HepG2 (cell line): ENCODE results near the gene RNASE13. TPM values are rescaled to one million over a fixed set of nuclear protein-coding genes. Genes with fewer than 3 reads are reported as not detected.

ENCODE experiments used
- AGO1 ChIP-seq: fragments of 200-400 bp; formaldehyde crosslinking; IDR thresholded peaks from 2 replicates; pipeline ENCODE4 v1.6.1; 2017; ENCODE audit warnings: mild to moderate bottlenecking, low read depth, low read length, moderate library complexity; ENCODE audit not compliant: poor library complexity, severe bottlenecking
- ATAD3A ChIP-seq: sonication (generic); formaldehyde crosslinking; IDR thresholded peaks from 2 replicates; pipeline ENCODE4 v1.4.0; 2020; ENCODE audit warnings: missing genetic modification reagents
- GFI1 ChIP-seq: sonication (generic); formaldehyde crosslinking; IDR thresholded peaks from 2 replicates; pipeline ENCODE4 v1.5.0; 2020; ENCODE audit warnings: missing genetic modification reagents, mild to moderate bottlenecking, borderline replicate concordance
- HINFP ChIP-seq: sonication (generic); formaldehyde crosslinking; IDR thresholded peaks from 2 replicates; pipeline ENCODE4 v1.4.0; 2020; ENCODE audit warnings: low read depth, mild to moderate bottlenecking, missing genetic modification reagents
- MXD4 ChIP-seq: IDR thresholded peaks from 2 replicates; pipeline ENCODE4 v1.6.1; 2016; ENCODE audit warnings: mild to moderate bottlenecking, missing biosample characterization, missing genetic modification reagents
- MYC ChIP-seq: sonication (generic); formaldehyde crosslinking; IDR thresholded peaks from 2 replicates; pipeline ENCODE4 v1.9.0; 2021; ENCODE audit warnings: missing genetic modification reagents, borderline replicate concordance
- POGK ChIP-seq: sonication (generic); formaldehyde crosslinking; conservative IDR thresholded peaks from 2 replicates; pipeline ENCODE4 v1.8.0; 2022; ENCODE audit warnings: mild to moderate bottlenecking, moderate library complexity, missing genetic modification reagents
- SIN3B ChIP-seq: fragments of 150-350 bp; IDR thresholded peaks from 2 replicates; pipeline ENCODE4 v1.6.1; 2014; ENCODE audit warnings: low read length
- STAG1 ChIP-seq: sonication (generic); formaldehyde crosslinking; IDR thresholded peaks from 2 replicates; pipeline ENCODE4 v1.4.0; 2020; ENCODE audit warnings: missing genetic modification reagents
- TAF15 ChIP-seq: fragments of 200-400 bp; formaldehyde crosslinking; IDR thresholded peaks from one replicate; pipeline ENCODE4 v1.6.1; 2018; ENCODE audit warnings: mild to moderate bottlenecking, low read depth, low read length; ENCODE audit not compliant: poor library complexity, severe bottlenecking
- ZNF10 ChIP-seq: sonication (generic); formaldehyde crosslinking; IDR thresholded peaks from 2 replicates; pipeline ENCODE4 v1.4.0; 2020; ENCODE audit warnings: mild to moderate bottlenecking, low read depth, missing genetic modification reagents, borderline replicate concordance
- ZNF3 ChIP-seq: IDR thresholded peaks from 2 replicates; pipeline ENCODE4 v1.7.0; 2017; ENCODE audit warnings: inconsistent platforms
- ZNF501 ChIP-seq: sonication (generic); formaldehyde crosslinking; IDR thresholded peaks from 2 replicates; pipeline ENCODE4 v1.5.1; 2020; ENCODE audit warnings: mild to moderate bottlenecking, moderate library complexity, missing genetic modification reagents
- ZNF749 ChIP-seq: sonication (generic); formaldehyde crosslinking; IDR thresholded peaks from 2 replicates; pipeline ENCODE4 v1.8.0; 2022; ENCODE audit warnings: mild to moderate bottlenecking, missing genetic modification reagents, moderate library complexity, borderline replicate concordance
- ZNF773 ChIP-seq: sonication (generic); formaldehyde crosslinking; IDR thresholded peaks from 2 replicates; pipeline ENCODE4 v1.4.0; 2020; ENCODE audit warnings: missing genetic modification reagents, borderline replicate concordance
- ZNF780A ChIP-seq: sonication (generic); formaldehyde crosslinking; IDR thresholded peaks from 2 replicates; pipeline ENCODE4 v1.8.0; 2022; ENCODE audit warnings: mild to moderate bottlenecking, missing genetic modification reagents, moderate library complexity
- polyA plus RNA-seq, 8 experiments: library from polyadenylated mRNA; depleted of rRNA in 3 of 8; stranded (reverse) in 7 of 8; unstranded in 1 of 8; fragments of >200 nt; fragmentation: Illumina TruSeq in 4 of 8; extraction: Trizol in 4 of 8; gene quantifications; 2 replicates each; pipeline versions ENCODE4 v1.2.1 to v1.2.3, GENCODE V29; 2011 to 2016; ENCODE audit warnings: low read depth in 4 of 8, missing spikeins in 1 of 8, mixed read lengths in 1 of 8; ENCODE audit not compliant: insufficient read depth in 1 of 8
- total RNA-seq, 5 experiments: library from RNA; depleted of rRNA; stranded (reverse); fragments of >200 nt; fragmentation: Illumina TruSeq; extraction: Trizol; gene quantifications; 2 replicates each; pipeline ENCODE4 v1.2.3, GENCODE V29; 2016; ENCODE audit warnings: low read depth in 1 of 5
- TF ChIP-seq, protein P1 (sequence below): sonication (generic); formaldehyde crosslinking; IDR thresholded peaks from 2 replicates; pipeline ENCODE4 v1.4.0; 2020; ENCODE audit warnings: mild to moderate bottlenecking, missing genetic modification reagents, borderline replicate concordance
- TF ChIP-seq, protein P2 (sequence below): sonication (generic); IDR thresholded peaks from 2 replicates; pipeline ENCODE4 v1.6.1; 2016; ENCODE audit warnings: low read depth, borderline replicate concordance
- TF ChIP-seq, protein P3 (sequence below): sonication (generic); formaldehyde crosslinking; IDR thresholded peaks from 2 replicates; pipeline ENCODE4 v1.8.0; 2022; ENCODE audit warnings: mild to moderate bottlenecking, missing genetic modification reagents, moderate library complexity

RNASE13 gene
- total and polyA plus RNA-seq, 2 of the 13 experiments (the other 11 are each of a cell fraction or from before 2014, with no cell fraction given): 1.0 TPM; not detected in 1

GRCh38 chr14:21054123-21054767 lies 19.6 kb upstream of the RNASE13 start (continued):
- TF ChIP-seq, protein P1, sequence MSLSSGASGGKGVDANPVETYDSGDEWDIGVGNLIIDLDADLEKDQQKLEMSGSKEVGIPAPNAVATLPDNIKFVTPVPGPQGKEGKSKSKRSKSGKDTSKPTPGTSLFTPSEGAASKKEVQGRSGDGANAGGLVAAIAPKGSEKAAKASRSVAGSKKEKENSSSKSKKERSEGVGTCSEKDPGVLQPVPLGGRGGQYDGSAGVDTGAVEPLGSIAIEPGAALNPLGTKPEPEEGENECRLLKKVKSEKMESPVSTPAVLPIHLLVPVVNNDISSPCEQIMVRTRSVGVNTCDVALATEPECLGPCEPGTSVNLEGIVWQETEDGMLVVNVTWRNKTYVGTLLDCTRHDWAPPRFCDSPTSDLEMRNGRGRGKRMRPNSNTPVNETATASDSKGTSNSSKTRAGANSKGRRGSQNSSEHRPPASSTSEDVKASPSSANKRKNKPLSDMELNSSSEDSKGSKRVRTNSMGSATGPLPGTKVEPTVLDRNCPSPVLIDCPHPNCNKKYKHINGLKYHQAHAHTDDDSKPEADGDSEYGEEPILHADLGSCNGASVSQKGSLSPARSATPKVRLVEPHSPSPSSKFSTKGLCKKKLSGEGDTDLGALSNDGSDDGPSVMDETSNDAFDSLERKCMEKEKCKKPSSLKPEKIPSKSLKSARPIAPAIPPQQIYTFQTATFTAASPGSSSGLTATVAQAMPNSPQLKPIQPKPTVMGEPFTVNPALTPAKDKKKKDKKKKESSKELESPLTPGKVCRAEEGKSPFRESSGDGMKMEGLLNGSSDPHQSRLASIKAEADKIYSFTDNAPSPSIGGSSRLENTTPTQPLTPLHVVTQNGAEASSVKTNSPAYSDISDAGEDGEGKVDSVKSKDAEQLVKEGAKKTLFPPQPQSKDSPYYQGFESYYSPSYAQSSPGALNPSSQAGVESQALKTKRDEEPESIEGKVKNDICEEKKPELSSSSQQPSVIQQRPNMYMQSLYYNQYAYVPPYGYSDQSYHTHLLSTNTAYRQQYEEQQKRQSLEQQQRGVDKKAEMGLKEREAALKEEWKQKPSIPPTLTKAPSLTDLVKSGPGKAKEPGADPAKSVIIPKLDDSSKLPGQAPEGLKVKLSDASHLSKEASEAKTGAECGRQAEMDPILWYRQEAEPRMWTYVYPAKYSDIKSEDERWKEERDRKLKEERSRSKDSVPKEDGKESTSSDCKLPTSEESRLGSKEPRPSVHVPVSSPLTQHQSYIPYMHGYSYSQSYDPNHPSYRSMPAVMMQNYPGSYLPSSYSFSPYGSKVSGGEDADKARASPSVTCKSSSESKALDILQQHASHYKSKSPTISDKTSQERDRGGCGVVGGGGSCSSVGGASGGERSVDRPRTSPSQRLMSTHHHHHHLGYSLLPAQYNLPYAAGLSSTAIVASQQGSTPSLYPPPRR (CRISPR knock-in tag): peak; percentile 88
- TF ChIP-seq MYC (peak; percentile 65; the same call in 1 of the 2 replicates), ZNF773 (CRISPR knock-in tag) (no peak), ZNF780A (CRISPR knock-in tag) (no peak), ZNF501 (CRISPR knock-in tag) (no peak), HINFP (0 out of 2 replicates have a peak, but pooled peaks have one; percentile 83), ATAD3A (CRISPR knock-in tag) (no peak), ZNF10 (CRISPR knock-in tag) (no peak), GFI1 (peak; percentile 99), AGO1 (no peak), ZNF3 (no peak), ZNF749 (CRISPR knock-in tag) (no peak), MXD4 (CRISPR knock-in tag) (peak; percentile 49; the same call in 1 of the 2 replicates), POGK (CRISPR knock-in tag) (no peak; the same call in 1 of the 2 replicates), STAG1 (CRISPR knock-in tag) (0 out of 2 replicates have a peak, but pooled peaks have one; percentile 22), TAF15 (no peak), SIN3B (no peak)
- TF ChIP-seq, protein P2, sequence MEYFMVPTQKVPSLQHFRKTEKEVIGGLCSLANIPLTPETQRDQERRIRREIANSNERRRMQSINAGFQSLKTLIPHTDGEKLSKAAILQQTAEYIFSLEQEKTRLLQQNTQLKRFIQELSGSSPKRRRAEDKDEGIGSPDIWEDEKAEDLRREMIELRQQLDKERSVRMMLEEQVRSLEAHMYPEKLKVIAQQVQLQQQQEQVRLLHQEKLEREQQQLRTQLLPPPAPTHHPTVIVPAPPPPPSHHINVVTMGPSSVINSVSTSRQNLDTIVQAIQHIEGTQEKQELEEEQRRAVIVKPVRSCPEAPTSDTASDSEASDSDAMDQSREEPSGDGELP: peak; percentile 77; the same call in 1 of the 2 replicates
- TF ChIP-seq, protein P3, sequence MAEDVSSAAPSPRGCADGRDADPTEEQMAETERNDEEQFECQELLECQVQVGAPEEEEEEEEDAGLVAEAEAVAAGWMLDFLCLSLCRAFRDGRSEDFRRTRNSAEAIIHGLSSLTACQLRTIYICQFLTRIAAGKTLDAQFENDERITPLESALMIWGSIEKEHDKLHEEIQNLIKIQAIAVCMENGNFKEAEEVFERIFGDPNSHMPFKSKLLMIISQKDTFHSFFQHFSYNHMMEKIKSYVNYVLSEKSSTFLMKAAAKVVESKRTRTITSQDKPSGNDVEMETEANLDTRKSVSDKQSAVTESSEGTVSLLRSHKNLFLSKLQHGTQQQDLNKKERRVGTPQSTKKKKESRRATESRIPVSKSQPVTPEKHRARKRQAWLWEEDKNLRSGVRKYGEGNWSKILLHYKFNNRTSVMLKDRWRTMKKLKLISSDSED (CRISPR knock-in tag): no peak
